Adipose tissue (tissue), 3 donors: ENCODE data around the gene PAIP2B. TPM values are rescaled to one million over a fixed set of nuclear protein-coding genes. Genes with fewer than 3 reads are reported as not detected.
"Not testable (repeated sequence)": the region's sequence is repeated elsewhere in the genome, so short reads cannot be mapped to it uniquely, and the experiment has no call there.

Source experiments
- H3K27ac ChIP-seq: one replicate; pipeline ENCODE4 v1.5.1; 2013; ENCODE audit warnings: low read depth, low read length
- WGBS, 3 donors: extraction: QIAGEN DNeasy Blood & Tissue Kit; methylation state at CpG; one replicate each; pipeline ENCODE4 v1.1.7; 2013; 5-methylcytosine and 5-hydroxymethylcytosine counted together
- polyA plus RNA-seq, 3 donors: library from polyadenylated mRNA; stranded (reverse); fragments of 200-250 nt; gene quantifications; one replicate each; pipeline ENCODE4 v1.2.3, GENCODE V29; 2013
- donor health status: healthy with polysubstance abuse.
- donor health status: Bipolar disorder and iron deficiency.
- donor health status: healthy.

PAIP2B gene
- polyA plus RNA-seq, 3 donors, result 2.7 to 30.7 (median 4.9) TPM

DNA sequence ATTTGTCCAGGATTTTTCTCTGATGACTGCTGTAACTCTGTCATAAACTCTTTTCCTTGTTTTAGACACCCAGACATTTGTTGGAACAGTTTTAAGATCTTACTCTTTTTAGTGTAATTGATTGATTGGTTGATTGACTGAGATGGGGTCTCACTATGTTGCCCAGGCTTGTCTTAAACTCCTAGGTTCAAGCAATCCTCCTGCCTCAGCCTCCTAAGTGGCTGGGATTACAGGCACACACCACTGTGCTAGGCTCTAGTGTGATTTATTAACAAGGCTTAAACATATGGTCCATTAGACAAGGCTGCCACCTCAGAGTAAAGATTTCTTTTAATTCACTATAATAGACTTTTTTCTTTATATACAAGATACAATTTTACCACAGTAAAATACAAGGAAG lies 2.0 kb downstream of the PAIP2B start:
- H3K27ac ChIP-seq, result no peak overlapping the region

DNA sequence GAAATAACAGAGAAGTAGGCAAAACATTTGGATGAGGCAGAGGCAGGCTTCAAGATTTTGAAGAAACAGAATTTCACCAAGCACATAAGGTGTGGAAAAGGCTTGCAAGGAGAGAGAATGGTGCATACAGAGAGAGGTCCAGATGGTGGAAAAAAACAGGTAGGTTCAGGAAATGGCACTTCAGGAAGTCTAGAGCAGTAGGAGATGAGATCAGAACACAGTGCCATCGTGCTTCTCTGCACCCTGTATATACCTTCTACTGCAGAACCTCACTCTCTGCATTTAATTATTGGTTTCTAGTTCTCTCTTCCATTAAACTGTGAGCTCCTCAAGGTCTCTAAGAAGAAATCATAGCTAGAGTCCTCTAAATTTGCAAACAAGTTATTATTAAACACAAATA lies 2.4 kb downstream of the PAIP2B start:
- WGBS, 3 donors, result 29 to 57% (median 55%) methylated on average over 1 of the region's 1 CpG
- no peak overlapping the region for H3K27ac ChIP-seq

DNA sequence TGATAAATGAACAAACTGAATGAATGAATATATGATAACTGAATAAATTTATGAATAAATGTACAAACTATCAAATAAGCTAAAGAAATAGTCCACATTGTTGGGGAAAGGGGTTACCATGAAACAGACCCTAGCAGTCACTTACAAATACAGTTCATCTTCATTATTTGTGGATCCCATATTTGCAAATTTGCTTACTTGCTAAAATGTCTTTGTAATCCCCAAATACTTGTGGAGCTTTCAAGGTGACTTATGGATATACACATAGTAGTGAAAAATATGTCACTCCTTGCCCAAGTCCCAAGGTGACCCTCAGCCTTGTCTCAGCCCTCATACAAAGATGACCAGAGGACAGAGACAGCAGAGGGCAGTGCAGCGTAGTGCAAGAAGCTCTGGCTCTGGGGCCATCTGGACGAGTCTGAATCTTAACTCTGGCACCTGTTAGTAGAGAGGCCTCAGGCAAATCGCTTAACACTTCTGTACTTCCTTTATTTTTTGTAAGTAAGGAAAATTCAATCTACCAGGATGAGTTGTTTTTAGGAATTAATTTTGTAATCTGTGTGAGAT lies 3.1 kb downstream of the PAIP2B start:
- no peak overlapping the region for H3K27ac ChIP-seq
- 15 to 28% (median 21%) methylated on average over 3 of the region's 3 CpGs for WGBS, 3 donors

- H3K27ac ChIP-seq, result no peak overlapping the region
- 93 to 98% (median 95%) methylated on average over 2 of the region's 2 CpGs for WGBS, 3 donors
Measured at GRCh38 chr2:71220743-71221142, 6.2 kb downstream of the PAIP2B start.

- no peak overlapping the region for H3K27ac ChIP-seq
- WGBS, 3 donors, result 65 to 94% (median 93%) methylated on average over 1 of the region's 1 CpG
Measured at GRCh38 chr2:71216501-71216900, 10.4 kb downstream of the PAIP2B start.

GRCh38 chr2:71215447-71215846 lies 11.5 kb downstream of the PAIP2B start:
- 47 to 87% (median 82%) methylated on average over 3 of the region's 3 CpGs for WGBS, 3 donors
- no peak overlapping the region for H3K27ac ChIP-seq

DNA sequence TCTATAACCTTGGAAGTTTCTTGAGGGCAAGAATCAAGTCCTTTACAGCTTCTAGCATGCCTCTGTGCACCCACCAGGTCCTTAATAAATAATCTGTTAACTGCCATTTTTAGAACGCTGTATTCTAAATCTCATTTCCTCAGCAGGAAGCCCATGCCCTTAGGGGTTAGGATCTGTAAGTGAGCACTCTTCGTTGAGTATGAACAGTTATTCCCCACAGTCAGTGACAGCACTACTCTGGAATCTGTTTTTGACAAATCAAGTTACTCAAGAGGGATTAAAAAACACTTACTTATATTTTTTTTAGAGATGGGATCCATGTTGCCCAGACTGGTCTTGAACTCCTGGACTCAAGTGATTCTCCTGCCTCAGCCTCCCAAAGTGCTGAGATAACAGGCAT lies 14.6 kb downstream of the PAIP2B start:
- no peak overlapping the region for H3K27ac ChIP-seq
- WGBS, 3 donors, result 37 to 78% (median 45%) methylated on average over 2 of the region's 2 CpGs

GRCh38 chr2:71210292-71210691 lies 16.6 kb downstream of the PAIP2B start:
- H3K27ac ChIP-seq, result no peak overlapping the region
- 52 to 92% (median 88%) methylated on average over 3 of the region's 3 CpGs for WGBS, 3 donors

DNA sequence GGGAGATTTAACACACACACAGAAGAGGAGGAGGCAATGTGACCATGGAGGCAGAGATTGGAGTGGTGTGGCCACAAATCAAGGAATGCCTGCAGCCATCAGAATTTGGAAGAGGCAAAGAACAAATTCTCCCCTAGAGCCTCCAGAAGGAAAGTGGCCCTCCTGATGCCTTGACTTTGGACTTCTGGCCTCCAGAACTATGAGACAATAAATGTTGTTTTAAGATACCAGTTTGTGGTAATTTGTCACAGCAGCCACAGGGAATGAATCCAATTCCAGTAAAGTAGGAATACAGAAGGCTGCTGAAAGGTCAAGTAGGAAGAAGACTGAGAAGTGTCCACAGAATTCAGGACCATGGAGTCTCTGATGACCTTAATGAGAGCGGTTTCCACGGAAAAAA lies 18.1 kb downstream of the PAIP2B start:
- 42 to 51% (median 43%) methylated on average over 2 of the region's 2 CpGs for WGBS, 3 donors
- no peak overlapping the region for H3K27ac ChIP-seq

GRCh38 chr2:71207601-71208000 lies 19.3 kb downstream of the PAIP2B start:
- 90 to 100% (median 95%) methylated on average over 1 of the region's 1 CpG for WGBS, 3 donors
- H3K27ac ChIP-seq, result no peak overlapping the region

DNA sequence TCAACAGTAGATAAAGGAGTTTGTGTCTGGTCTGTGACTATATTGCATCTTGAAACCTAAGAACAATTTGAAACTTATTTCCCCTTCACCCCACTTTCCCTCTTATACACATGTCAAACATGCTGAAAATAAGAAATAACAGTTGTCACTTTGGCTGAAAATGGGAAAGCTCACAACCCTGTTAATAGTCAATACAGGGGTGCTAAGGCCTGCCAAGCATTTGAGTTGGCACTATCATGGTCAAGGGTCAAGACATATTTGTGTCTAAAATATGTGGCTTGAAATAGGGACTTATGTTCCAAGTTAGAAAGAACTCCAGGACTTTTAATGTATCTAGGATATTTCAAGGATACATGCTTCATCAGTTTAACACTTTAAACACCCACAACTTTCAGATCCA lies 20.6 kb downstream of the PAIP2B start:
- no peak overlapping the region for H3K27ac ChIP-seq

- 39 to 76% (median 72%) methylated on average over 3 of the region's 3 CpGs for WGBS, 3 donors
- H3K27ac ChIP-seq, result no peak overlapping the region
Measured at GRCh38 chr2:71191570-71191943, 35.3 kb downstream of the PAIP2B start.

GRCh38 chr2:71190656-71191569 lies 36.0 kb downstream of the PAIP2B start:
- H3K27ac ChIP-seq, result no peak overlapping the region
- WGBS, 3 donors, result 66 to 73% (median 71%) methylated on average over 3 of the region's 3 CpGs

DNA sequence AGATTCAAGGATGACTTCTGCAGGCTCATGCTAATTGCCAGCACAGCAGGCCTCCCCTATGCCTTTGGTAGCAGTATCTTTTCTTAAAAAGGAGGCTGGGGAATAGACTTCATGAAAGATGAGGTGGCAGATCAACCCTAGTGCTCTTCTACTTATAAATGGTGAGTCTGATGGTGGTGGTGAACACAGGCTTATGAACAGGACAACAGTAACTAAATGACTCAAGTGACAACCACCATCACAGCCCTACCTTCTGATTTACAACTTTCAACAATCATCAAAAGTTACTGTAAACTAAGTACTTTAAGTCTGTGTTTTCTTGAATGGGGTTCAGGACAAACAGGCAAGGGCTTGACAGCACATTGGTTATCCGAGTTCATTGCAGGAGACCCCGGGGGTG lies 39.3 kb downstream of the PAIP2B start:
- H3K27ac ChIP-seq, result no peak overlapping the region
- WGBS, 3 donors, result 73 to 84% (median 77%) methylated on average over 2 of the region's 2 CpGs

DNA sequence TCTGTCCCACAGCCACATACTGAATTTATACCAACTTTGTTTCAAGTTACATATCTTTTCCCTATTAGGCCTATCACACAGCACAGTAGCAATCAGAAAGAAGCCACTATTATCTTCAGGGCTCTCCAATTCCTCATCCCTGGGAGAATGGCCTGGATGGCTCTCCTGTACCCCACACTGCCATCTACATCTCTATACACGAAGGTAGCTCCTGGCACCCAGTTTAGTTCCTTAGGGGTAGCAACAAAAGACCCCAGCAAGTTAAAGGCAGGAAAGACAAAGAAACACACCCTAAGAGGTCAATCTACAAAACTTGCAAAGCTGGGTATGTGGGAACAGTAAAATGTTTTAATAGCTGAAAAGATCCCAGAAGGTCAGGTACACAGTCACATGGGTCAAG lies 39.9 kb downstream of the PAIP2B start:
- H3K27ac ChIP-seq, result no peak overlapping the region
- 71 to 80% (median 77%) methylated on average over 1 of the region's 1 CpG for WGBS, 3 donors

DNA sequence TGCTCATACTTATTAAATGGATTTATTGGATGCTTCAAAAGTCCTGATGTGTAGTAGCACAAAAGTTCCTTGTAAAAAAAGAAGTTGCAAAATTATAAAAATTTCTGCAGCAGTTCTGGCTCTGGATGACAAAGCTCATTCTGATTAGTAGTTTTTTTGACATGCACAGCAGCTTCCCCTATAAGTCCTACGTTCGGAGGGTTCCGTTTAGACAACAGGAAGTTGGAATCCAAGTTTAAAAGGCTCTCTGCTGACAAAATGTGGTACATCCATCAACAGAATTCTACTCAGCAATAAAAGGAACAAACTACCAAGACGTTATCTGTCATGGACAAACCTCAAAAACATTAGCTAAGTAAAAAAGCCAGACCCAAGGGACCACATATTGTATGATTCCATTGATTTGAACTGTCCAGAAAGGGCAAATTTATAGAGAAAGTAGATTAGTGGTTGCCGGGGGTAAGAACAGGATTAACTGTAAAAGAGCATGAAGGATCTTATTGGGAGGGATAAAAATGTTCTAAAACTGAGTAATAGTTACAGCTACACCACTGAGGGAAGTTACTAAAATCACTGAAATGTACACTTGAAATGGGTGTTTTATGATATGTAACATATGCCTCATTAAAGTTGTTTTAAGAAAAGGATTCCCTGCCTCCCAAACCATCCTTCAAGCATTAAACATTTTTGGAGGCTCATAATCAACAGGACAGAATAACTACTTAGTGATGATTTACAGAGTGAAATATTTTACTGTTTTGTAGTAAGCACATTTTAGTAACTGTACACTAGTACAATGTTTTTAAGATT lies 43.4 kb downstream of the PAIP2B start:
- 12 to 42% (median 25%) methylated on average over 2 of the region's 5 CpGs for WGBS, 3 donors

GRCh38 chr2:71181316-71181715 lies 45.6 kb downstream of the PAIP2B start:
- H3K27ac ChIP-seq, result no peak overlapping the region
- WGBS, 3 donors, result 66 to 83% (median 78%) methylated on average over 2 of the region's 2 CpGs

More for the DNA sequence above, 43.4 kb downstream of the PAIP2B start:
- not testable (repeated sequence) for H3K27ac ChIP-seq

GRCh38 chr2:71178836-71179235 lies 48.1 kb downstream of the PAIP2B start:
- WGBS, 3 donors, result 77 to 81% (median 80%) methylated on average over 8 of the region's 8 CpGs
- H3K27ac ChIP-seq, result not testable (repeated sequence)

DNA sequence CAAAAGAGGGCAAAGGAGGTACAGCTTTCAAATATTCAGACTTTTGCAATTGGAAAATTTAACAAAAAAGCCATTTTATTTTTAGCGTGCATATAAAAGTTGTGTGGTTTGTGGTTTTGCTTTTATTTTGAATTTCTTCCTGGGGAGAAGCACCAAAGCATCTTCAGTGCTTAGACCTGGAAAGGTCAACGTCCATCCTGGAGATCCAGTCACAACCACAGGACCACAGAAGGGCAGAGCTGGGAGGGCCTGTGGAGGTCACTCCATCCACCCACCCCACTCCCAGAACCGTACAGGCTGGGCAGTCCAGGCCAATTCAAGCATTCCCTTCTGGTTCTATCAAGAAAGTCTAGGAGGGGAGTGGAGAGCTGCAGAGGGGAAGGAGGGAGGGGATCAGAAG lies 52.7 kb downstream of the PAIP2B start:
- H3K27ac ChIP-seq, result no peak overlapping the region
- 49 to 67% (median 56%) methylated on average over 3 of the region's 3 CpGs for WGBS, 3 donors
